Measurements from ENCODE around the gene NPAS3.

GRCh38 chr14:33363682-33364081 is 425.0 kb downstream of the NPAS3 start:
- no peak for TF ChIP-seq CTCF (IDR thresholded peaks at IDR 0.05)
- TF ChIP-seq POLR2A (IDR thresholded peaks at IDR 0.05): no peak
